ENCODE measurements around the gene SLC6A9.
A peak's percentile ranks its signal among the peaks of the same experiment; 100 is the strongest.

The SLC6A9 gene

GRCh38 chr1:44025816-44026215, 5.4 kb downstream of the SLC6A9 start:
- DNase-seq: no peak

- no peak for DNase-seq
These were observed 6.2 kb downstream of the SLC6A9 start for GRCh38 chr1:44024903-44025525.

GRCh38 chr1:44024031-44024902, 7.0 kb downstream of the SLC6A9 start:
- no peak for DNase-seq

GRCh38 chr1:44021581-44022321, 9.5 kb downstream of the SLC6A9 start:
- DNase-seq: no peak

- DNase-seq: no peak
These were observed 10.1 kb downstream of the SLC6A9 start for GRCh38 chr1:44021156-44021555.

- DNase-seq: no peak
These were observed 10.8 kb downstream of the SLC6A9 start for GRCh38 chr1:44020464-44020863.

GRCh38 chr1:44019466-44019948, 11.8 kb downstream of the SLC6A9 start:
- DNase-seq: no peak

GRCh38 chr1:44016890-44017400, 14.3 kb downstream of the SLC6A9 start:
- no peak for DNase-seq

- DNase-seq: no peak
These were observed 15.0 kb downstream of the SLC6A9 start for GRCh38 chr1:44016041-44016889.

- DNase-seq: no peak
These were observed 16.1 kb downstream of the SLC6A9 start for GRCh38 chr1:44015206-44015605.

- DNase-seq: no peak
These were observed 16.7 kb downstream of the SLC6A9 start for GRCh38 chr1:44014365-44015104.

GRCh38 chr1:44013949-44014348, 17.3 kb downstream of the SLC6A9 start:
- DNase-seq: no peak

- DNase-seq: no peak
These were observed 18.2 kb downstream of the SLC6A9 start for GRCh38 chr1:44012941-44013609.

- peak; percentile 25 for DNase-seq
These were observed 18.9 kb downstream of the SLC6A9 start for GRCh38 chr1:44012404-44012803.

GRCh38 chr1:44010935-44011471, 20.3 kb downstream of the SLC6A9 start:
- no peak for DNase-seq

GRCh38 chr1:44008259-44008658, 23.0 kb downstream of the SLC6A9 start:
- DNase-seq: no peak

- DNase-seq: no peak
These were observed 28.6 kb downstream of the SLC6A9 start for GRCh38 chr1:44002606-44003157.

- no peak for DNase-seq
These were observed 29.1 kb downstream of the SLC6A9 start for GRCh38 chr1:44002165-44002564.

- DNase-seq: no peak
These were observed 31.1 kb downstream of the SLC6A9 start for GRCh38 chr1:44000122-44000665.

GRCh38 chr1:43999455-43999854, 31.8 kb downstream of the SLC6A9 start:
- no peak for DNase-seq
